Neuronal stem cell (in vitro differentiated cells): ENCODE results near the gene ETS1.

ENCODE experiments used
- DNase-seq: peaks from one replicate; pipeline ENCODE4 v3.0.0-alpha.2; 2013; ENCODE audit warnings: low spot score
- H2AFZ ChIP-seq: one replicate; pipeline ENCODE4 v1.6.1; 2013; ENCODE audit warnings: mild to moderate bottlenecking, low read length, inconsistent platforms
- H2AK5ac ChIP-seq: 2 replicates; pipeline ENCODE4 v1.6.1; 2013; ENCODE audit warnings: low read depth, mild to moderate bottlenecking, inconsistent platforms, low read length, moderate library complexity, mixed read lengths
- H2BK120ac ChIP-seq: 2 replicates; pipeline ENCODE4 v1.6.1; 2013; ENCODE audit warnings: low read depth, mild to moderate bottlenecking, inconsistent platforms, low read length, moderate library complexity, mixed read lengths
- H2BK12ac ChIP-seq: one replicate; pipeline ENCODE4 v1.6.1; 2013; ENCODE audit warnings: low read length, inconsistent platforms
- H2BK15ac ChIP-seq: 2 replicates; pipeline ENCODE4 v1.6.1; 2013; ENCODE audit warnings: mild to moderate bottlenecking, low read length, inconsistent platforms, mixed read lengths
- H2BK5ac ChIP-seq: one replicate; pipeline ENCODE4 v1.6.1; 2013; ENCODE audit warnings: inconsistent platforms, mild to moderate bottlenecking, low read length, moderate library complexity
- H3K14ac ChIP-seq: one replicate; pipeline ENCODE4 v1.6.1; 2013; ENCODE audit warnings: low read length, inconsistent platforms
- H3K18ac ChIP-seq: 2 replicates; pipeline ENCODE4 v1.6.1; 2013; ENCODE audit warnings: low read length, inconsistent platforms
- H3K23ac ChIP-seq: 2 replicates; pipeline ENCODE4 v1.6.1; 2013; ENCODE audit warnings: low read depth, mild to moderate bottlenecking, mixed read lengths, low read length, inconsistent platforms; ENCODE audit not compliant: poor library complexity
- H3K27ac ChIP-seq: replicated peaks from 3 replicates; pipeline ENCODE4 v1.5.1; 2013; ENCODE audit warnings: low read length, inconsistent platforms
- H3K27me3 ChIP-seq, 3 experiments: 2 replicates each; pipeline ENCODE4 v1.6.1; 2013; ENCODE audit warnings: low read length in 3 of 3, mild to moderate bottlenecking in 2 of 3, inconsistent platforms in 1 of 3, low read depth in 1 of 3, mixed read lengths in 1 of 3, moderate library complexity in 1 of 3; ENCODE audit not compliant: control insufficient read depth in 3 of 3, insufficient read depth in 3 of 3
- H3K36me3 ChIP-seq, 2 donors: replicated peaks in 1 of 2; 2 replicates each; pipeline ENCODE4 v1.6.1; 2013; ENCODE audit warnings: low read length in 2 of 2; ENCODE audit not compliant: control insufficient read depth in 2 of 2, insufficient read depth in 2 of 2
- H3K4ac ChIP-seq: 2 replicates; pipeline ENCODE4 v1.6.1; 2013; ENCODE audit warnings: inconsistent platforms, mild to moderate bottlenecking, low read length, moderate library complexity
- H3K4me1 ChIP-seq, 2 donors: 1 replicate in 1 of 2; 2 replicates in 1 of 2; pipeline ENCODE4 v1.6.1; 2013; ENCODE audit warnings: low read length in 2 of 2, low read depth in 1 of 2; ENCODE audit not compliant: control insufficient read depth in 2 of 2, insufficient read depth in 1 of 2
- H3K4me2 ChIP-seq: one replicate; pipeline ENCODE4 v1.6.1; 2013; ENCODE audit warnings: mild to moderate bottlenecking, low read length, inconsistent platforms; ENCODE audit not compliant: insufficient read depth, poor library complexity, severe bottlenecking
- H3K4me3 ChIP-seq, 2 donors: 2 replicates each; pipeline ENCODE4 v1.5.1; 2013; ENCODE audit warnings: low read length in 2 of 2, mild to moderate bottlenecking in 2 of 2, inconsistent platforms in 1 of 2, moderate library complexity in 1 of 2
- H3K79me1 ChIP-seq: one replicate; pipeline ENCODE4 v1.6.1; 2013; ENCODE audit warnings: low read depth, mild to moderate bottlenecking, inconsistent platforms, low read length, moderate library complexity
- H3K9ac ChIP-seq: one replicate; pipeline ENCODE4 v1.6.1; 2013; ENCODE audit warnings: mild to moderate bottlenecking, low read depth, low read length, inconsistent platforms; ENCODE audit not compliant: poor library complexity
- H3K9me3 ChIP-seq, 2 donors: replicated peaks in 1 of 2; 2 replicates each; pipeline versions ENCODE3 to v1.6.1; 2013; ENCODE audit warnings: low read length in 2 of 2, mild to moderate bottlenecking in 2 of 2, inconsistent platforms in 1 of 2, low read depth in 1 of 2, mixed read lengths in 1 of 2, moderate library complexity in 1 of 2; ENCODE audit not compliant: control insufficient read depth in 2 of 2, insufficient read depth in 1 of 2
- H4K8ac ChIP-seq: one replicate; pipeline ENCODE4 v1.6.1; 2013; ENCODE audit warnings: low read depth, mild to moderate bottlenecking, inconsistent platforms, low read length, moderate library complexity
- H4K91ac ChIP-seq: one replicate; pipeline ENCODE4 v1.6.1; 2013; ENCODE audit warnings: low read length, low read depth, mild to moderate bottlenecking, inconsistent platforms; ENCODE audit not compliant: poor library complexity
- WGBS, 2 donors: extraction: QIAGEN DNeasy Blood & Tissue Kit; methylation state at CpG; one replicate each; pipeline ENCODE4 v1.1.7; 2013; ENCODE audit warnings: missing lambda C conversion rate in 2 of 2, mixed read lengths in 1 of 2; ENCODE audit not compliant: insufficient read length in 2 of 2, insufficient replicate concordance in 1 of 2; ENCODE audit errors: extremely low coverage in 2 of 2; 5-methylcytosine and 5-hydroxymethylcytosine counted together

Gene ETS1

DNA sequence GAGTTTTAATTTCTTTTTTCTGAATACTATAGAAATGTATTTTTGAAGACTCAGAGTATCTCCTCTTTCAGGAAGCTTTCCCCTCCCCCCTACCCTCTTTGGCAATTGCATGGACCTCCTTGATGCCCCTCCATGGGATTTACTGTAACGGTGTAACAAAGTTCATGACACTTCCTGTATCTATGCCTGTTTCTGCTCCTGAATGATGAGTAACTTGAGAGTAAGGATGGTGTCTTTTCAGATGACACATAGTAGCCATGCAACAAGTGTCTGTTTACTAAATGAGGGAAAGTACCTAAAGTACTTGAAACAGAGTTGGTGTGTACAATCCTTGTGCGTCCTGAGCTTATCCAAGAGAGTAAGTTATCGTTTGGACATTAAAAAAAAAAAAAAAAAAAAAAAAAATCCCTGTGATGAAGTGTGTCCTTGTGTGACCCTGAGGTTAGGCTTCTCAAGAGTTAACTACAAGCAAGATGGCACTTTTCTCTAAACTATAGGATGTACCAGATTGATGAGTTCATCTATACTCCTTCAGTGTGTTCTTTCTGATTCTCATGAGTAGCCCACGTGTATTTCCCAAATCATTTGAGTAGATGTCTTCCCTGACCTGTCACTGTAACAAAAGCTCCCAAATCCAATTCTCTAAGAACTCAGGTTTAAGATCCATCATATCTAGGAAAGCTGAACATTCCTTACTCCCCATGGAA lies 7.4 kb downstream of the ETS1 start:
- no peak overlapping the region for H3K14ac ChIP-seq
- no peak overlapping the region for H4K8ac ChIP-seq
- H3K4me2 ChIP-seq, result no peak overlapping the region
- WGBS, 2 donors, result no CpG with 5 or more reads among the region's 4 CpGs
- no peak overlapping the region for H2BK15ac ChIP-seq
- no peaks in the 10 kb centered on the region for H3K36me3 ChIP-seq
- no peak for DNase-seq
- no peak overlapping the region for H3K18ac ChIP-seq
- no peak overlapping the region for H3K27ac ChIP-seq
- H3K9ac ChIP-seq, result no peak overlapping the region
- no peak overlapping the region for H2BK120ac ChIP-seq
- no peaks in the 10 kb centered on the region for H3K9me3 ChIP-seq
- no peak overlapping the region for H3K23ac ChIP-seq
- H2BK5ac ChIP-seq, result no peak overlapping the region
- H3K4me3 ChIP-seq, result no peak overlapping the region
- H3K79me1 ChIP-seq, result no peaks in the 10 kb centered on the region
- no peak overlapping the region for H2BK12ac ChIP-seq
- H2AK5ac ChIP-seq, result no peak overlapping the region
- H4K91ac ChIP-seq, result no peak overlapping the region
- peaks cover 6 to 7% of the 10 kb centered on the region in 2 donors for H3K4me1 ChIP-seq
- H2AFZ ChIP-seq, result no peak overlapping the region
- no peak overlapping the region for H3K4ac ChIP-seq
- peaks cover 0 to 2% (median 1%) of the 10 kb centered on the region in 3 experiments for H3K27me3 ChIP-seq

DNA sequence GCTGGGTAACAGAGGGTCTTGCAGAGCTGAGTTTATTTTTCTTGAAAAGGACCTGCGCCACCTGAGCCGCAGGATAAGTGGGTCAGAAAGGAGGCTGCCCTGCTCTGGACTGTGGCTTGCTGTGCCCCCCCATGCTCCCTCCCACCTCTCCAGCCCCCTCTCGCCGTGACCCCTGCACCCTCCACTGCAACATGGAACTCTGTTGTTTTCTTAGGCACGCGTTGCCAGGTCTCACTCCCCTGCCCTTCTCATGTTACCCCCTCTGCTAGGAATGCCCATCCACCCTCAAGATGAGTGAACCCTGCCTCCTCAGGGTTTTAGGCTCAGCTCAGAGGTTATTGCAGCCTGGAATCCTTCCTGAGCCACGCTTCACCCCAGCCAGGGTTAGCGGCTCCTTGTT lies 10.8 kb downstream of the ETS1 start:
- Histone ChIP-seq H2BK15ac (no peak overlapping the region), H3K27me3 (no peaks in the 10 kb centered on the region), H3K4me3 (no peak overlapping the region), H3K4ac (no peak overlapping the region), H2BK12ac (no peak overlapping the region), H3K79me1 (no peaks in the 10 kb centered on the region), H3K14ac (no peak overlapping the region), H2AK5ac (no peak overlapping the region), H4K8ac (no peak overlapping the region), H2BK5ac (no peak overlapping the region), H3K23ac (no peak overlapping the region), H2BK120ac (no peak overlapping the region), H4K91ac (no peak overlapping the region), H2AFZ (no peak overlapping the region), H3K27ac (no peak overlapping the region), H3K36me3 (no peaks in the 10 kb centered on the region), H3K4me2 (no peak overlapping the region), H3K4me1 (peaks cover 0 to 3% of the 10 kb centered on the region in 2 donors), H3K9me3 (peaks cover 2 to 6% of the 10 kb centered on the region in 2 donors), H3K18ac (no peak overlapping the region), H3K9ac (no peak overlapping the region)
- no peak for DNase-seq
- WGBS, 2 donors, result no CpG with 5 or more reads among the region's 8 CpGs

DNA sequence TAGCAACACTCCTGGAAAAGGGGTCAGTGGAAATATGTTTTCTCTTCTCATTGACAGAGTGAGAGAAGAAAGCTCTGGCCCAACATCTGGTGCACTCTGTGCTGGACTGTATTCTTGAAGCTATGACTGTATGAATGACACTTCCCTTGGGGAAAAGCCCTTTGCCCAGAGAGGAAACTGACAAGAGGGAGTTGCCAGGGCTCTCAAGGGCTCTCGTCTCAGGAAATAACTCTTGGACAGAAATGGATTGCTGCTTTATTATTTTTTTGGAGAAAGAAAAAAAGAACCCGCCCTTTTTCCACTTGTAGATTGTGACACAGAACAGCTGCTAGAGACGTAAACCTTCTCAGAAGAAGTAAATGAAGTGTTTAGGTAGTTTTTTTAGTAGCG lies 11.4 kb downstream of the ETS1 start:
- no peaks in the 10 kb centered on the region for H3K79me1 ChIP-seq
- no peak overlapping the region for H3K4me2 ChIP-seq
- no peak overlapping the region for H3K9ac ChIP-seq
- no peak overlapping the region for H4K91ac ChIP-seq
- H3K27me3 ChIP-seq, result no peaks in the 10 kb centered on the region
- H2BK120ac ChIP-seq, result no peak overlapping the region
- H3K27ac ChIP-seq, result no peak overlapping the region
- H2BK12ac ChIP-seq, result no peak overlapping the region
- DNase-seq, result no peak
- no peak overlapping the region for H2AFZ ChIP-seq
- no peak overlapping the region for H2AK5ac ChIP-seq
- H3K4me3 ChIP-seq, result no peak overlapping the region
- H3K4me1 ChIP-seq, result peaks cover 0 to 3% of the 10 kb centered on the region in 2 donors
- H4K8ac ChIP-seq, result no peak overlapping the region
- H2BK15ac ChIP-seq, result no peak overlapping the region
- WGBS, 2 donors, result no CpG with 5 or more reads among the region's 4 CpGs
- no peak overlapping the region for H3K18ac ChIP-seq
- H3K23ac ChIP-seq, result no peak overlapping the region
- no peak overlapping the region for H3K14ac ChIP-seq
- H3K36me3 ChIP-seq, result no peaks in the 10 kb centered on the region
- H3K9me3 ChIP-seq, result peaks cover 2 to 6% of the 10 kb centered on the region in 2 donors
- no peak overlapping the region for H3K4ac ChIP-seq
- H2BK5ac ChIP-seq, result no peak overlapping the region

DNA sequence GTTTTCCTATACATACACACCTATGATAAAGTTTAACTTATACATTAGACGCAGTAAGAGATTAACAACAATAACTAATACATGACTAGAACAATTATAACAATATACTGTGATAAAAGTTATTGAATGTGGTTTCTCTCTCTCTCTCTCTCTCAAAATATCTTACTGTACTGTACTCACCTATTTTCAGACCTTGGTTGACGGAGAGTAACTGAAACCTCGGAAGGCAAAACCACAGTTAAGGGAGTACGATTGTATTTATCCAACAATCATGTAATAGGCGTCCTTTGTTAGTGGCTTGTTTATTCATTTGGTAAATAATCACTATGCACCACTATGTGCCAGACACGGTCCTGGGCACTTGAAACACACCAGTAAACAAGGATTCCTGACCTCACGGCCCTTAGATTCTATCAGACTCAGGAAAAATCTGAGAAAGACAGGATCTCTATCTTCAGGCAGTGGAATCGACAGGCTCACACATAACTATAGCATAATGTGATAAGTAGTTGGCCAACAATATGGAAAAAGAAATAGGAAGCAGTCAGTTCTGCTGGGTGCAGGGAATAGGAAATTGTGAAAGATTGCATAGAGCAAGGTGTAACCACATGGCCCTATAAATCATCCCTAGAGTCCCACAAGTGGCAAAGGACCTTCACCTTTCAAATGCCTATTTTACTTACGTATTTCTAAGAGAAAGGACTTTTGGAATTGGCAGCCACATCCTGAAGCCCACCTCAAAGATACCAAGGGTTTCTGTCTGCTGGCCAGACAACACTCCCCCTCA lies 12.0 kb downstream of the ETS1 start:
- Histone ChIP-seq H3K27ac (no peak overlapping the region), H2BK5ac (no peak overlapping the region), H3K36me3 (no peaks in the 10 kb centered on the region), H3K4me1 (peaks cover 0 to 3% of the 10 kb centered on the region in 2 donors), H3K4ac (no peak overlapping the region), H3K4me3 (no peak overlapping the region), H3K9ac (no peak overlapping the region), H2AK5ac (no peak overlapping the region), H3K4me2 (no peak overlapping the region), H3K14ac (no peak overlapping the region), H2BK15ac (no peak overlapping the region), H2AFZ (no peak overlapping the region), H3K23ac (no peak overlapping the region), H3K27me3 (no peaks in the 10 kb centered on the region), H3K79me1 (no peaks in the 10 kb centered on the region), H4K8ac (no peak overlapping the region), H2BK12ac (no peak overlapping the region), H3K9me3 (peaks cover 2 to 6% of the 10 kb centered on the region in 2 donors), H3K18ac (no peak overlapping the region), H4K91ac (no peak overlapping the region), H2BK120ac (no peak overlapping the region)
- DNase-seq, result no peak
- no CpG with 5 or more reads among the region's 9 CpGs for WGBS, 2 donors
